22Rv1 (cell line): ENCODE data around the gene RGP1.

Experiments
- CTCF ChIP-seq: fragments of 450-650 bp; IDR thresholded peaks from 2 replicates; pipeline ENCODE4 v1.5.1; 2017; ENCODE audit warnings: mild to moderate bottlenecking
- ZFX ChIP-seq: fragments of 450-650 bp; IDR thresholded peaks from 2 replicates; pipeline ENCODE4 v1.6.1; 2017; ENCODE audit warnings: antibody characterized with exemption, borderline replicate concordance

GRCh38 chr9:35734096-35734495 is 15.0 kb upstream of the RGP1 start:
- TF ChIP-seq CTCF (no peak), ZFX (no peak)
